ENCODE data around the gene SSBP2. TPM values are rescaled to one million over a fixed set of nuclear protein-coding genes. Genes with fewer than 3 reads are reported as not detected.

SSBP2 gene
- total and polyA plus RNA-seq, 2 of the 8 experiments (the other 6 are each of a cell fraction or from before 2014, with no cell fraction given): 21.5 to 36.2 TPM

DNA sequence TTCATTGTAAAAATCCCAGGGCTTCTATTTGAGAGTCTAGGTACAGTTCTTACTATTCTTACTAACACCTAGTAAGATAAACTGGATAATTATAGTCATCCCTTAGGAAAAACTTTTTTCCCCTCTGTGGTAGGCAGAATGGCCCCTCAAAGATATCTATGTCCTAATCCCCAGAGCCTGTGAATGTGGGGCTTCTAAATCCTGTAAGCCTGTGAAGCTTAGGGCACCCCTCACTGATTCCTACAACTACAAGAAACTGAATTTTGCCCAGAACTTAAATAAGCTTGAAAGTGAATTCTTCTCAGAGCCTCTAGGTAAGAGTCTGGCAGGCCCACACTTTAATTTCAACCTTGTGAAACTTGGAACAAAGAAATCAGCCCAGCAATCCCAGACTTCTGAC, 226.9 kb downstream of the SSBP2 start:
- Histone ChIP-seq H4K8ac (ENCODE audit: extremely low read depth, insufficient read depth, low read length) (no peak overlapping the region), H2AK5ac (ENCODE audit: low read depth, low read length) (no peak overlapping the region), H3K4me2 (ENCODE audit: insufficient read depth in 1 of 2, low read depth in 2 of 2, low read length in 2 of 2) (no peak overlapping the region), H2BK5ac (ENCODE audit: low read depth, low read length) (no peak overlapping the region), H3K9ac (replicated peaks in 1 of 4; ENCODE audit: extremely low read depth in 1 of 4, low read depth in 3 of 4, low read length in 3 of 4) (no peak overlapping the region), H3K27ac (ENCODE audit: low read depth, low read length) (no peak overlapping the region), H4K91ac (replicated peaks; ENCODE audit: insufficient read length, low read length) (no peak overlapping the region), H3K9me3 (ENCODE audit: insufficient read depth in 2 of 2, low read depth in 1 of 2, low read length in 1 of 2) (no peaks in the 10 kb centered on the region), H2AFZ (ENCODE audit: low read length) (no peak overlapping the region), H3K14ac (ENCODE audit: insufficient read length) (no peak overlapping the region), H3K79me2 (ENCODE audit: control insufficient read depth in 1 of 2, insufficient read depth in 2 of 2, low read length in 2 of 2) (no peaks in the 10 kb centered on the region), H3K23me2 (ENCODE audit: low read depth, low read length) (no peaks in the 10 kb centered on the region), H3K4me1 (replicated peaks in 1 of 4; ENCODE audit: control insufficient read depth in 3 of 4, insufficient read depth in 4 of 4, low read length in 3 of 4) (no peaks in the 10 kb centered on the region), H2BK12ac (ENCODE audit: low read depth, low read length) (no peak overlapping the region), H4K20me1 (replicated peaks in 1 of 2; ENCODE audit: control insufficient read depth in 1 of 2, insufficient read depth in 2 of 2, low read length in 2 of 2) (no peaks in the 10 kb centered on the region), H3K18ac (ENCODE audit: extremely low read depth, low read length) (no peak overlapping the region), H3K23ac (ENCODE audit: insufficient read length) (no peak overlapping the region), H3K79me1 (ENCODE audit: low read depth, low read length) (no peaks in the 10 kb centered on the region), H3K36me3 (ENCODE audit: control insufficient read depth in 2 of 4, insufficient read depth in 4 of 4, low read length in 3 of 4) (no peaks in the 10 kb centered on the region), H4K5ac (ENCODE audit: insufficient read length, low read depth, low read length) (no peak overlapping the region), H2BK20ac (ENCODE audit: low read length) (no peak overlapping the region), H2BK120ac (replicated peaks; ENCODE audit: low read depth, low read length) (no peak overlapping the region), H3K27me3 (replicated peaks in 1 of 4; ENCODE audit: control insufficient read depth in 3 of 4, extremely low read depth in 1 of 4, insufficient read depth in 3 of 4, low read length in 3 of 4) (no peaks in the 10 kb centered on the region), H3K4ac (replicated peaks; ENCODE audit: insufficient read length, low read depth, low read length) (no peak overlapping the region), H3K56ac (replicated peaks; ENCODE audit: insufficient read length, low read depth, low read length) (no peak overlapping the region), H3K4me3 (ENCODE audit: extremely low read depth in 1 of 4, insufficient read depth in 2 of 4, low read depth in 3 of 4, low read length in 4 of 4) (no peak overlapping the region), H2BK15ac (ENCODE audit: low read length) (no peak overlapping the region)
- no peak for FAIRE-seq
- TF ChIP-seq CBX5 (IDR thresholded peaks at IDR 0.05; ENCODE audit: low read depth, low read length) (no peak), BCL11A (IDR thresholded peaks at IDR 0.05; ENCODE audit: low read depth in 2 of 2, low read length in 2 of 2) (no peak), SIN3A (conservative IDR thresholded peaks at IDR 0.05 in 1 of 2, IDR thresholded peaks at IDR 0.05 in 1 of 2; ENCODE audit: low read depth in 1 of 2, low read length in 2 of 2) (no peak), SUZ12 (IDR thresholded peaks at IDR 0.05; ENCODE audit: low read length) (no peak), CTBP2 (IDR thresholded peaks at IDR 0.05; ENCODE audit: borderline replicate concordance, insufficient read depth, insufficient read length, low read length) (no peak), RBBP5 (IDR thresholded peaks at IDR 0.05; ENCODE audit: borderline replicate concordance, low read depth, low read length) (no peak)
- TF ChIP-seq, protein P1, sequence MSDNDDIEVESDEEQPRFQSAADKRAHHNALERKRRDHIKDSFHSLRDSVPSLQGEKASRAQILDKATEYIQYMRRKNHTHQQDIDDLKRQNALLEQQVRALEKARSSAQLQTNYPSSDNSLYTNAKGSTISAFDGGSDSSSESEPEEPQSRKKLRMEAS (IDR thresholded peaks at IDR 0.05): no peak
- DNase-seq (ENCODE audit: low read depth in 1 of 2, low spot score in 2 of 2): no peak
- ChIA-PET CTCF (ENCODE audit: partially characterized antibody) (interaction anchor here (0.6 to 1.4 kb wide), 3 partner anchors 11 to 1925 kb away, joined by 3 read pairs; no protein-coding TSS in a partner anchor), POLR2A (ENCODE audit: partially characterized antibody) (interaction anchor here (0.6 kb wide), 1 partner anchor 11 kb away, joined by 3 read pairs; no protein-coding TSS in a partner anchor)
